UCSD-AML1 (cell line): ENCODE results near the gene PLAC1.

ENCODE experiments used
- DNase-seq: peaks from one replicate; lab custom pipeline; 2025; ENCODE audit not compliant: unreplicated experiment; lab: John Stamatoyannopoulos, UW

Gene PLAC1

GRCh38 chrX:134544513-134545151 is 113.6 kb downstream of the PLAC1 start:
- no peak for DNase-seq

DNA sequence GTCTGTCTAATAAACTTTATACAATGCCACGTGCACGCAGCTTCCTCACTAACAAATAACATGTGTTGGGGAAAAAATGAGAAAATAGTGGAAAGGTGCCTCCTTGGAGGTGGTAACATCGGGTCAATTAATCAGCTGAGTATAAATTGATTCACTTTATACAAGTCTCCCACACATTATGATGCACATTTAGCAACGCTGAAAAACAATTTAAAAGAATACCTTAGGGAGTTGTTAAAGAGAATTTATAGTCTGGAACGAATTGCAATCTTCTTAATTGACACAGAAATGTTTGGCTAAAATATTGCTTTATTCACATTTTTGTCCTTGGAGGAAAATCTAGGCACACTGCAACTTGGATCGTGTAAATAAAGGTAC is 114.1 kb downstream of the PLAC1 start:
- DNase-seq, result no peak

- DNase-seq, result no peak
These were observed 115.0 kb downstream of the PLAC1 start for GRCh38 chrX:134543288-134543687.

GRCh38 chrX:134542485-134542884 is 115.8 kb downstream of the PLAC1 start:
- peak; percentile 28 for DNase-seq

DNA sequence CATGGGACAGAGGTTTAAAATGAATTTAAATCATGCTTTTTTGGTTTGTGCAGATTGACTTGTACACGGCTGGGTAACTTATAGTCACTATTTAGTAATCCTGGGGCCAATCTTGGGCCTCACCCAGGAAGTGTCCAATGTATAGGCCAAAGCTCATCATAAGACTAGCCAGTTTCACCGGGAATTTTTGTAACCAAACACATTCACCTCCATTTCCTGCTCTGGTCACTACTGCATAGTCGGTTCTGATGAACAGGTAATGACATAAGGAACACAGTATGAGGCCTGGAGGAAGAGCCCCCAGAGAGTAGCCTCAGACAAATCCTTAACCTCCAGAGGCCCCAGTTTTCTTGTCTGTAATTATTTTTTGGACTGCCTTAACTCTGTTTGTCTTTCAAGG is 116.4 kb downstream of the PLAC1 start:
- no peak for DNase-seq

- no peak for DNase-seq
These were observed 120.0 kb downstream of the PLAC1 start for GRCh38 chrX:134538316-134538715.

DNA sequence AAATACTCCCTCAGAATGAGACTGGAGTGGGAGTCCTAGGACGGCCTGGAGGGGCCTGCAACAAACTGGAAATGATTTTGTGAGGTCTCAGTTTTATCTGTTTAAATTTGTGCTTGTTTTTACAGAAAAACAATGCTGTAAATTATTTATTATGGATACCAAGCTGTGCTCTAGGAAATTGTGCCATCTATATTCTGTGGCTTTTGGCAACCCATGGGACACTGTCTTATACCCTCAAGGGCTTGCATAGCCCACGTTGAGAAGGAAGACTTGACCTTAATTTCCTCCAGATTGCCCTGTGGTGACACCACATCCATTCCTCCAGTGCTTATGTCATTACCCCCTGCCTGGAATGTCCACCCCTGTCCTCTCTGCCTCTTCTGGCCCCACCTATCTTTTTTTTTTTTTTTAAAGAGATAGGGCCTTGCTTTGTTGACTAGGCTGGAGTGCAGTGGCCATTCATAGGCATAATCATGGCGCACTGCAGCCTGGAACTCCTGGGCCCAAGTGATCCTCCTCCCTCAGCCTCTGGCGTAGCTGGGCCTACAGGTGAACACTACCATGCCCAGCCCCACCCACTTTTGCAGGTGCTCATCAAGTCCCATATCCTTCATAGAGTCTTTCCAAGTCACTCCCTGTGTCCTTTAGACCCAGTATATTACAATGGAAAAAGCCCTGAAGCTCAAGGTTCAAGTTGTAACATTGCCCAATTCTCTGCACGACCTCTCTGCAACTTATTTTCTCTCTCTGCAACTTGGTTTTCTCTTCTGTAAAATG is 120.9 kb downstream of the PLAC1 start:
- DNase-seq, result no peak

GRCh38 chrX:134533952-134534351 is 124.3 kb downstream of the PLAC1 start:
- no peak for DNase-seq

DNA sequence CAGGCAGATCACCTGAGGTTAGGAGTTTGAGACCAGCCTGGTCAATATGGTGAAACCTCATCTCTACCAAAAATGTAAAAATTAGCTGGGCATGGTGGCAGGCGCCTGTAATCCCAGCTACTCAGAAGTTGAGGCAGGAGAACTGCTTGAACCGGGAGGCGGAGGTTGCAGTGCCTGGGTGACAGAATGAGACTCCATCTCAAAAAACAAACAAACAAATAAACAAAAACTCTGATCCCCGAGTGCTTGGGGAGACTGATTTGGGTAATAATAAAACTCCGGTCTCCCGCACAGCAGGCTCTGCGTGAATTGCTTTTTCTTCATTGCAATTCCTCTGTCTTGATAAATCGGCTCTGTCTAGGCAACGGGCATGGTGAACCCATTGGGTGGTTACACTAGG is 124.9 kb downstream of the PLAC1 start:
- no peak for DNase-seq

GRCh38 chrX:134530845-134531244 is 127.4 kb downstream of the PLAC1 start:
- DNase-seq, result no peak

GRCh38 chrX:134529481-134529880 is 128.8 kb downstream of the PLAC1 start:
- DNase-seq, result no peak

DNA sequence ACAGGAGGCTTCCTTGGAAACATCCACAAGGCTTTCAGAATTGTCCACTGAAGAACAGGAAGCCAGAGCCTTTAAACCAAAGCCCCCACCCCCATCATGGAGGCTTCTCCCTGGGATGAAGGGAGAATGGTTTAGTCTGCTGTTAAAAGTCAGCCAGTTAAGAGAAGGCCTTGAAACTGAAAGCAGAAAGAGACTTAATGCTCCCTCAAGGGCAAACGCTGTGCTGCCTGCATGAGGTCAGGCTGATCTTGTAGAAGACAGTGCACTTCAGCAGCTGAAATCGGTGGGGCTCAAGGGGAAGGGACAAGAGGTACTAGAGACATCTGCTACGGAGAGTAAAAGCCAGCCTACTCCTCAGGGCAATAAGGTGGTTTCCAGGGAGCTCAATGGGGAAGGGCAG is 129.3 kb downstream of the PLAC1 start:
- no peak for DNase-seq

GRCh38 chrX:134526399-134526798 is 131.9 kb downstream of the PLAC1 start:
- no peak for DNase-seq

DNA sequence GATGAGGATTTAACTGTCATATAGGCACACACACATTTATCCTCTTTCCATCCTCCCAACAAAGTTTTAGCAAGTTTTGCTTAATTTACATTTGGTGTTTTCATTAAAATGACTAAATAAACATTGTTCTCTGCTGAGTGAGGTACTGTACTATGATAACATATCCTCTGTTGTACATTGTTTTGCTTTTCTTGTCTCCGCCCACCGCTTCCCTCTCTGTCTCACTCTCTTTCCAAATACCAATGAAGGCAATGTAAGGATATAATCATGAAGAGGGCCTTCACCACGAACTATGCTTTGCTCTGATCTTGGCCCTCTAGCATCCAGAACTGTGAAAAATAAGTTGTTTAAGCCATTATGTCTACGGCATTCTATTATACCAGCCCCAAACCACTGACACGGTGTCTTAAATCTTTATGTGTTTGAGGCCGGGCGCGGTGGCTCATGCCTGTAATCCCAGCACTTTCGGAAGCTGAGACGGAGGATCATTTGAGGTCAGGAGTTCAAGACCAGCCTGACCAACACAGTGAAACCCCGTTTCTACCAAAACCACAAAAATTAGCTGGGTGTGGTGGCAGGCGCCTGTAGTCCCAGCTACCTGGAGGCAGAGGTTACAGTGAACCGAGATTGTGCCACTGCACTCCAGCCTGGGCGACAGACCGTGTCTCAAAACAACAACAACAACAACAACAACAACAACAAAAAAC is 133.0 kb downstream of the PLAC1 start:
- no peak for DNase-seq

DNA sequence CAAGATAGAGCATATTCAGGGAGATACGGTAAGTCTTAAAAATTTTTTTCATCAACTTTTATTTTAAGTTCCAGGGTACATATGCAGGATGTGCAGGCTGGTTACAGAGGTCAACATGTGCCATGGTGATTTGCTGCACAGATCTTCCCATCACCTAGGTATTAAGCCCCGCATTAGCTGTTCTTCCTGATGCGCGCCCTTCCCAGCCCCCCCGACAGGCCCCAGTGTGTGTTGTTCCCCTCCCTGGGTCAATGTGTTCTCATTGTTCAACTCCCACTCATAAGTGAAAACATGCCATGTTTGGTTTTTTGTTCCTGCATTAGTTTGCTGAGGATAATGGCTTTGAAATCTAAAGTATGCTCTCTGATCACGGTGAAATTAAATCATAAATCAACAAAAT is 134.1 kb downstream of the PLAC1 start:
- DNase-seq, result no peak

DNA sequence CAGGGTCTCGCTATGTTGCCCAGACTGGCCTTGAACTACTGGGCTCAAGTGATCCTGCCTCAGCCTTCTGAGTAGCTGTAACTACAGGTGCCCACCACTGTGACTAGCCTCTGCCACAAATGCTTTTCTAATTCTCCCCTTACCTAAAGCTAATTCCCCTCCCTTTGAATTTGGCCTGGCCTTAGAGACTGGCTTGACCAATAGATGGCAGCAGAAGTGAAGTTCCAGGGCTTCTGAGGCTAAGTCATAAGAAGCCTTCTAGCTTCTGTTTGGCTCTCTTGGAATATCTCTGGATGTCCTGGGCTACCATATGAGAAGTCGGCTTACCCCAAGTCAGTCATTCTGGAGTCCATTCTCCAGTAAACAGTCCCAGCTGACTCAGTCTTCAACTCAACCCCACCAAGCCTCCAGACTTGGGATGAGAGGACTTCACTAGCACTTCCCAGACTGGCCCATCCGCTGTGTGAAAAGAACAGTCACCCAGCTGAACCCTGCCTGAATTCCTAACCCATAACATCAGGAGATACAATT is 137.3 kb downstream of the PLAC1 start:
- peak; percentile 25 for DNase-seq
